GM12878 (cell line): Measurements from ENCODE around the gene RASAL2. TPM values are rescaled to one million over a fixed set of nuclear protein-coding genes. Genes with fewer than 3 reads are reported as not detected.

Experiments
- ATAC-seq: fragments of 200-7000 bp; cut with Tn5 transposase; 3 replicates; pipeline ENCODE4 v1.9.1; 2020; ENCODE audit warnings: mild to moderate bottlenecking, moderate library complexity
- BruUV-seq: library from RNA; stranded (reverse); fragments of 400-500 nt; replicated peaks from 2 replicates; lab custom pipeline; 2021; lab: Mats Ljungman, UMichigan
- CTCF ChIA-PET: fragments of 300-600 bp; sonication (Branson Sonifier 250); formaldehyde crosslinking; extraction: SDS; loops from one replicate; lab custom pipeline; 2021; ENCODE audit warnings: inconsistent platforms; lab: Yijun Ruan, JAX
- POLR2A ChIA-PET: fragments of 350-600 bp; formaldehyde crosslinking; extraction: SDS; loops from one replicate; lab custom pipeline; 2021; ENCODE audit warnings: inconsistent platforms; lab: Charles Lee
- RAD21 ChIA-PET: fragments of 300-600 bp; sonication (Branson Sonifier 250); formaldehyde crosslinking; loops from one replicate; lab custom pipeline; 2023; ENCODE audit warnings: antibody characterized with exemption; ENCODE audit not compliant: unreplicated experiment; lab: Charles Lee
- SMC1A ChIA-PET: fragments of 300-600 bp; sonication (Branson Sonifier 250); formaldehyde crosslinking; loops from one replicate; lab custom pipeline; 2023; ENCODE audit not compliant: unreplicated experiment, uncharacterized antibody; lab: Charles Lee
- DNase-seq: peaks from one replicate; pipeline ENCODE4 v3.0.0-alpha.2; 2011; ENCODE audit warnings: low read depth, low spot score
- FAIRE-seq: peaks from 3 replicates; lab custom pipeline; 2011; peaks lifted over from hg19 to GRCh38; lab: Jason Lieb, UNC
- H2AFZ ChIP-seq: 2 replicates; pipeline ENCODE4 v1.6.0; 2011; ENCODE audit warnings: low read depth, low read length, control low read depth; ENCODE audit not compliant: control insufficient read depth
- H3K27ac ChIP-seq: 2 replicates; pipeline ENCODE4 v1.5.1; 2011; ENCODE audit warnings: control low read depth; ENCODE audit not compliant: control insufficient read depth, insufficient read depth
- H3K27me3 ChIP-seq, 2 experiments: replicated peaks in 1 of 2; 2 replicates each; pipeline versions ENCODE4 v1.6.0 to v1.6.1; 2011; ENCODE audit warnings: low read length in 1 of 2; ENCODE audit not compliant: control insufficient read depth in 2 of 2, insufficient read depth in 2 of 2
- H3K36me3 ChIP-seq, 2 experiments: 2 replicates each; pipeline ENCODE4 v1.5.1; 2011; ENCODE audit warnings: low read length in 1 of 2; ENCODE audit not compliant: control insufficient read depth in 2 of 2, insufficient read depth in 2 of 2
- H3K4me1 ChIP-seq: 2 replicates; pipeline ENCODE4 v1.6.1; 2011; ENCODE audit warnings: mild to moderate bottlenecking, low read length, moderate library complexity, mixed read lengths; ENCODE audit not compliant: control insufficient read depth, insufficient read depth
- H3K4me2 ChIP-seq: 2 replicates; pipeline ENCODE4 v1.6.0; 2011; ENCODE audit warnings: control low read depth; ENCODE audit not compliant: control insufficient read depth, insufficient read depth
- H3K4me3 ChIP-seq: fragments of 200-600 bp; sonication (generic); 2 replicates; pipeline ENCODE4 v1.5.1; 2016
- H3K79me2 ChIP-seq: 2 replicates; pipeline ENCODE4 v1.6.0; 2011; ENCODE audit warnings: low read length; ENCODE audit not compliant: control insufficient read depth, insufficient read depth
- H3K9ac ChIP-seq: 2 replicates; pipeline ENCODE4 v1.8.0; 2011; ENCODE audit warnings: low read length, control low read depth, mixed read lengths; ENCODE audit not compliant: control insufficient read depth, insufficient read depth
- H3K9me3 ChIP-seq: replicated peaks from 3 replicates; pipeline ENCODE4 v1.5.1; 2011; ENCODE audit warnings: mild to moderate bottlenecking, low read length; ENCODE audit not compliant: control insufficient read depth, insufficient read depth
- H4K20me1 ChIP-seq: 2 replicates; pipeline ENCODE4 v1.6.0; 2011; ENCODE audit not compliant: control insufficient read depth, insufficient read depth
- MLLT1 ChIP-seq: fragments of 450-650 bp; IDR thresholded peaks from 2 replicates; pipeline ENCODE4 v1.6.1; 2016; ENCODE audit warnings: mild to moderate bottlenecking
- MYC ChIP-seq: IDR thresholded peaks from 2 replicates; pipeline ENCODE4 v1.6.1; 2011; ENCODE audit warnings: mild to moderate bottlenecking, low read length, moderate library complexity, inconsistent platforms; ENCODE audit not compliant: insufficient read depth, insufficient replicate concordance, insufficient read length, severe bottlenecking
- NFYA ChIP-seq: IDR thresholded peaks from 2 replicates; pipeline ENCODE4 v1.6.1; 2011; ENCODE audit warnings: low read depth, mild to moderate bottlenecking, low read length, improper control_type of control experiment, borderline replicate concordance
- TARDBP ChIP-seq: IDR thresholded peaks from 2 replicates; pipeline ENCODE4 v1.6.1; 2016; ENCODE audit warnings: borderline replicate concordance
- ZSCAN29 ChIP-seq: fragments of 450-650 bp; IDR thresholded peaks from 2 replicates; pipeline ENCODE4 v1.6.1; 2017; ENCODE audit warnings: mild to moderate bottlenecking, moderate library complexity
- WGBS: methylation state at CpG from one replicate; pipeline ENCODE4 v1.1.6; 2016; ENCODE audit warnings: low lambda C conversion rate; ENCODE audit not compliant: insufficient replicate concordance, insufficient coverage; ENCODE audit errors: missing lambda C conversion rate; 5-methylcytosine and 5-hydroxymethylcytosine counted together
- in situ Hi-C: fragments of 300-500 bp; cut with MboI; formaldehyde crosslinking; loops from 9 replicates; pipeline ENCODE4 v1.14.3; 2018; ENCODE audit warnings: mixed read lengths
- intact Hi-C: fragments of 100-400 bp; cut with micrococcal nuclease; formaldehyde crosslinking; loops from one replicate; pipeline ENCODE4 v1.14.2; 2022; ENCODE audit not compliant: unreplicated experiment
- polyA plus RNA-seq, 11 experiments: library from polyadenylated mRNA; depleted of rRNA in 4 of 11; unstranded in 6 of 11; stranded (reverse) in 5 of 11; fragments of >200 nt; fragmentation: Nextera tagmentation in 4 of 11; fragmentation: Illumina TruSeq in 1 of 11; extraction: Ambion mirVana in 4 of 11; extraction: Trizol in 1 of 11; gene quantifications; 1 replicate in 1 of 11; 2 replicates in 10 of 11; pipeline versions ENCODE4 v1.2.1 to v1.2.3, GENCODE V29; 2011 to 2016; ENCODE audit warnings: inconsistent platforms in 2 of 11, missing spikeins in 2 of 11, low read depth in 1 of 11
- total RNA-seq, 4 experiments: library from RNA; depleted of rRNA in 3 of 4; stranded (reverse); fragments of >200 nt in 3 of 4; fragmentation: Illumina TruSeq in 1 of 4; extraction: Trizol in 1 of 4; gene quantifications; 2 replicates each; pipeline versions ENCODE4 v1.2.1 to v1.2.3, GENCODE V29; 2013 to 2021
- TF ChIP-seq, protein P1 (sequence below): IDR thresholded peaks from 2 replicates; pipeline ENCODE4 v1.6.1; 2012; ENCODE audit warnings: low read depth, low read length, improper control_type of control experiment

Gene RASAL2
- total and polyA plus RNA-seq, 10 of the 15 experiments (the other 5 are each of a cell fraction or from before 2014, with no cell fraction given) = 0.02 to 6.9 (median 0.17) TPM; not detected in 1

DNA sequence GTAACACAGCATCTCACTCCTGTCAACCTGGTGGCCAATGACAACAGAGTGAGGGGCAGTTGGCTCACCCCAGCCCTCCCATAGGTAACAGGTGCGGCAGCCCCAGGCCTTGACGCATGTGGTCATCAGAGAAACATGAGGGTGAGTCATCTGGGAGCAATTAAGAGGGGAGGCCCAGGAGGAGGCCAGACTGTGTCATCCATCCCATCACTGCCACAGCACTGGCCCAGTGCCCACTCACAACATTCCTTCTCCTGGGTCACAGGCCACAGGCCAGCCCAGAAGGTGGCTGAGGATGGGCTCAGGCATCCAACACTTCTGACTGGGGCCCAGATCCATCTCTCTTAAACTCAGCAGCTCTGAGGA is 436.1 kb downstream of the RASAL2 start:
- 40% methylated on average over 2 of the region's 2 CpGs for WGBS

More for the DNA sequence above, 436.1 kb downstream of the RASAL2 start:
- DNase-seq (no peak), FAIRE-seq (no peak), ATAC-seq (no peak)
- SMC1A ChIA-PET = interaction anchor here (1.2 to 1.7 kb wide), 2 partner anchors 206 to 223 kb away, joined by 3 to 5 read pairs; no protein-coding TSS in a partner anchor
- in situ Hi-C loops = loop anchor here (5.0 to 25.0 kb wide), 3 partner anchors 232 to 837 kb away; partner anchors contain the start of gene AXDND1
- H3K36me3 ChIP-seq = no peaks in the 10 kb centered on the region
- no peaks in the 10 kb centered on the region for H3K9me3 ChIP-seq
- RAD21 ChIA-PET = interaction anchor here (1.7 kb wide), 1 partner anchor 223 kb away, joined by 5 read pairs; no protein-coding TSS in a partner anchor
- H2AFZ ChIP-seq = no peak overlapping the region
- H3K79me2 ChIP-seq = no peaks in the 10 kb centered on the region
- no peaks in the 10 kb centered on the region; a peak in 1 of 4 replicates for H3K27me3 ChIP-seq
- BruUV-seq = no TSS peak
- CTCF ChIA-PET = interaction anchor here (0.6 to 4.8 kb wide), 5 partner anchors 16 to 473 kb away, joined by 3 to 59 read pairs (median 4); no protein-coding TSS in a partner anchor
- intact Hi-C loops = no loop called here
- H3K27ac ChIP-seq = no peak overlapping the region
- H3K9ac ChIP-seq = no peak overlapping the region
- POLR2A ChIA-PET = no interaction called here
- H4K20me1 ChIP-seq = no peaks in the 10 kb centered on the region
- no peak overlapping the region for H3K4me2 ChIP-seq
- TF ChIP-seq, protein P1, sequence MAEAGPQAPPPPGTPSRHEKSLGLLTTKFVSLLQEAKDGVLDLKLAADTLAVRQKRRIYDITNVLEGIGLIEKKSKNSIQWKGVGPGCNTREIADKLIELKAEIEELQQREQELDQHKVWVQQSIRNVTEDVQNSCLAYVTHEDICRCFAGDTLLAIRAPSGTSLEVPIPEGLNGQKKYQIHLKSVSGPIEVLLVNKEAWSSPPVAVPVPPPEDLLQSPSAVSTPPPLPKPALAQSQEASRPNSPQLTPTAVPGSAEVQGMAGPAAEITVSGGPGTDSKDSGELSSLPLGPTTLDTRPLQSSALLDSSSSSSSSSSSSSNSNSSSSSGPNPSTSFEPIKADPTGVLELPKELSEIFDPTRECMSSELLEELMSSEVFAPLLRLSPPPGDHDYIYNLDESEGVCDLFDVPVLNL = no peak
- no peak for TF ChIP-seq NFYA
- TF ChIP-seq MYC = no peak
- no peak for TF ChIP-seq MLLT1
- no peak for TF ChIP-seq TARDBP
- TF ChIP-seq ZSCAN29 = no peak
- no peak overlapping the region for H3K4me3 ChIP-seq
- no peaks in the 10 kb centered on the region for H3K4me1 ChIP-seq
